GM21576 (cell line): Measurements from ENCODE around the gene KLF3.

Experiments
- ATAC-seq: cut with Tn5 transposase; IDR thresholded peaks from one replicate; pipeline ENCODE4 v1.9.1; 2021; ENCODE audit warnings: mild to moderate bottlenecking, moderate library complexity; ENCODE audit not compliant: unreplicated experiment

The KLF3 gene

DNA sequence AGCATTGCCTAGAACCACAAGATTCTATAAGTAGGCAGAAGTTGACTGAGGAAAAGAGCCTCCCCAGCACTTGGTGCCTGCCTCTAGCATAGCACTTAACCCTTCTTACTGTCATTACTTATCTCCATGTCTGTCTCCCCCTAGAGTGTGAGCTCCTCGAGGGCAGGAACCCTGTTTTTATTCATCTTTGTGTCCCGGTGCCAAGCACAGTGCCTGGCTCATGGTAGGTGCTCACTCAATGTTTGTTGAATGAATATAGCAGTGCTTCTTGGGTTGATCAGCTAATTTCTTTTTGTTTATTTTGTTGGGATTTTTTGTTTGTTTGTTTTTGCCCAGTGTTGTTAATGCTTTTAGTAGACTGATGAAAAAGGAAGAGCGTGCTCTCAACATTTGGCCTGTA lies 30.3 kb downstream of the KLF3 start:
- ATAC-seq = no peak

GRCh38 chr4:38695809-38696208 lies 31.8 kb downstream of the KLF3 start:
- ATAC-seq = no peak

- ATAC-seq = no peak
These were observed 32.7 kb downstream of the KLF3 start for GRCh38 chr4:38696697-38697096.

GRCh38 chr4:38698176-38698575 lies 34.2 kb downstream of the KLF3 start:
- no peak for ATAC-seq

DNA sequence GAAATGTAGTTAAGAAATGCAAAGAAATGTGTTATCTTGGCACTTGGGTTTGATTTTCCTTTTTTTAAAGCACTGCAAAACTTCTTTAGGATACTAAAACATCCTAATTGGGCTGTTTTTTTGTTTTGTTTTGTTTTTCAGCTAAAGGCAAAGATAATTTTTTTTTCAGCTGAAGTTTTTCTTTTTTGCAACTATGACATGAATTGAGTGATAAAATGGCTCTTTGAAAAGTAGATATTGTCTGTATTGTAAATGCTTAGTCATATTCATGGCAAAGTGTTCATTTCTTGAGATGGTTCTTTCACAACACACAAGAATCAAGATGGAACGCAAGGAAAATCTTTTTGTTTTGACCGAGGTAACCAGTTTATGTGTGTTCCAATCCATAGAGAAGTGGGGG lies 35.1 kb downstream of the KLF3 start:
- no peak for ATAC-seq

DNA sequence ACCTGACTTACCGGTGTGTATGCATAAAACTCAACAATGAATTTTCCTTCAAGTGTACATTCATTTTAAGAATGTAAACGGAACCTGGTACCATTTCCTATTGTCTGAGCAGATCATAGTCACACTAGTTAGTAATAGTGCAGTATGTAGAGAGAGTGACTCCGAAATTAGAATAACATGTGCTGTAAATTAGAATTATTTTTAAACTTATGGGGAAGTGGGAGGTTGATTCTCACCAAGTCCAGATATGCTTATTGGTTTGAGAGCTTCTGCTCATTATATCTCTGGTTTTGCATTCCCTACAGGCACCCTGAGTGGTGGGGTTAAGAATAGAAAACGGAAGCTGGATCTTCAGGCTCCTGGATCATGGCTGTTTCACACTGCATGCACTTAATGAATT lies 39.6 kb downstream of the KLF3 start:
- ATAC-seq = no peak

DNA sequence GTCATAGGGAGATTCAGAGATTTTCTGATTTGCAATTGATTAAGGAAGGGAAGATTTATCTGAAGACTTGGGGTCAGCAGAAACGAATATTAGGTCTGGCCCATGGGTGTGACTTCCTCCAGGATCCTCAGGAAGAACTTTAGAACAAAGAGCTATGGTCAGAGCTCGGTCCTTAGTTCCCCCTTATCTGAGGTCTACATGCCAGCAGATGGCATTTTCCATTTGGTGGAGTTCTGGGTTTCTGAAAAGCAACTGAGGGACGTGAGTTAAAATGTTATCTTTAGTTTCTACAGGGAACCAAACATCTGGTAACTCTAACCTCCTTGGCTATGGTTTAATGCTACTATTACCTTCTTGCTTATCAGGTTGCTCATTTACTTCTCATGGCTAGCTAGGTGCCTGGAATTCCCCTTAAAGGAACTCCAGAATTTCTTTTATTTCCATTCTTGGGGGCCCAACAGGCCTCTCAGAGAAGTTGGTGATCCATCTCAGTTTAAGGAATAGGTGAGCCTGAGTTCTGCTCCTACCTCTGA lies 40.7 kb downstream of the KLF3 start:
- no peak for ATAC-seq

GRCh38 chr4:38706301-38706700 lies 42.3 kb downstream of the KLF3 start:
- ATAC-seq = no peak

- ATAC-seq = no peak
These were observed 46.1 kb downstream of the KLF3 start for GRCh38 chr4:38710053-38710452.

GRCh38 chr4:38711066-38711465 lies 47.1 kb downstream of the KLF3 start:
- ATAC-seq = no peak

- ATAC-seq = no peak
These were observed 51.1 kb downstream of the KLF3 start for GRCh38 chr4:38715050-38715449.

- no peak for ATAC-seq
These were observed 52.3 kb downstream of the KLF3 start for GRCh38 chr4:38716256-38716655.

DNA sequence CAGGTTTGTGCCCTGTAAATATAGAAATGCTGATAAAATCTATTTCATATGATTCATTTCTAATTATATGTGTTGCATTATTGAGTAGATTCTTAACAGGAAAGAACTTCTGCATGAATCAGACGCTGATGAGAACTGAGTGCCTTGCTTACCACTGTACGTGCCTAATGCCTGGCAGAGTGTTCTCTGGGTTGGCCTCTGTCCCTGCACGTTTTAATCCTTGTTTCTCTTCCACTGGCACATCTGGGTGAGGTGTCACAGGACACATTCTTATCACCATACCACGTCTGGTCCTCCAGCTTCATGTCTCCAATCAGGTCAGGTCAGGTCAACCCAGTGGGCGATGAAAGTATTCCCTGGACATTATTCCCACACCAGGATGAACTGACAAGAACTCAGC lies 53.6 kb downstream of the KLF3 start:
- no peak for ATAC-seq

GRCh38 chr4:38723114-38723513 lies 59.1 kb downstream of the KLF3 start:
- no peak for ATAC-seq

GRCh38 chr4:38723726-38724474 lies 59.9 kb downstream of the KLF3 start:
- no peak for ATAC-seq

GRCh38 chr4:38724475-38724808 lies 60.4 kb downstream of the KLF3 start:
- no peak for ATAC-seq

- no peak for ATAC-seq
These were observed 64.7 kb downstream of the KLF3 start for GRCh38 chr4:38728631-38729141.

- ATAC-seq = no peak
These were observed 66.5 kb downstream of the KLF3 start for GRCh38 chr4:38730493-38730829.

DNA sequence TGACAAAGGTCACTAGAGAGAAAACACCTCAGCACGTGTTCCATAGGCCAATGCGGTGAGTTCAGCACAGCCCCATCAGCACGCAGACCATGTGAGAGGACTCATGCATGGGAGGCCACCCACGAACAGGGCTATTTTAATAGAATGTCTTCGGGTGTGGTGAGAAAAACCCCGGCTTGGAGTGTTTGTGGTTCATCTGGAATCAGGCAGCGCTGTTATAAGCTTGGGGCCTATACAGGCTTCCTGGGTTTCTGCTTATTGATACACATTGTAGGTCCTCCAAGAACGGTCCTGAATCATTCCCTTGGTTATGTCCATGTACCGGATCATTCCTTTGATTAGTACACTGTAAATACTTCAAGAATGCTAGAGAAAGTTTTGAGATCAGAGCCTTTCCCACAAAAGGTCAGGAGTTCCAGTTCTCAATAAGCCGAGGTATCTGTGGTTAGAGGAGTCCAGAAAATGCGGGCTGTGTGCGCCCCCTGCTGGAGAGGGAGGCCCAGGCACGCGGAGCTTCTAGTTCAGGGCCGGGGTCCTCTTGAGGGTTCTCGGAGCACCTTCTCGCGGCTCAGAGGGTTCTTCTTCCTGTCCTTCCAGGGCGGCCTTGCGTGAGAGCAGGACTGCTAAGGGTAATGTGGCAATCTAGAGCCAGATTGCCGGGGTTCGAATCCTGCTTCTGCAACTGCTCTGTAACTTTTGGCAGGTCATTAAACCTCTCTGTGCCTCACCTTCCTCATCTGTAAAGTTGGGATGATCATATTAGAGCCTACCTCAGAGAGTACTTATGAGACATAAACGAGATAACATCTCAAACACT lies 67.0 kb downstream of the KLF3 start:
- ATAC-seq = peak; percentile 83

GRCh38 chr4:38733663-38734062 lies 69.7 kb downstream of the KLF3 start:
- no peak for ATAC-seq

GRCh38 chr4:38734446-38734845 lies 70.4 kb downstream of the KLF3 start:
- no peak for ATAC-seq

GRCh38 chr4:38734911-38735310 lies 70.9 kb downstream of the KLF3 start:
- ATAC-seq = no peak
